ENCODE measurements around the gene KLHL29.
"Not testable (repeated sequence)": the region's sequence is repeated elsewhere in the genome, so short reads cannot be mapped to it uniquely, and the experiment has no call there.

KLHL29 gene

GRCh38 chr2:23384551-23385343, at the start of gene KLHL29:
KLHL29 (plus strand) TSS chr2:23385179; CDS start chr2:23562197, 177,018 bp downstream.
- DNase-seq (ENCODE audit: low read depth in 2 of 2), result peak; percentile 66

GRCh38 chr2:23335550-23335949, 49.4 kb upstream of the KLHL29 start:
- DNase-seq (ENCODE audit: low read depth in 2 of 2), result no peak

- no peak for DNase-seq (ENCODE audit: low read depth in 2 of 2)
Observed at GRCh38 chr2:23342075-23342474, 42.9 kb upstream of the KLHL29 start.

GRCh38 chr2:23346029-23346428, 39.0 kb upstream of the KLHL29 start:
- DNase-seq (ENCODE audit: low read depth in 2 of 2), result no peak

- DNase-seq (ENCODE audit: low read depth in 2 of 2), result no peak
Observed at GRCh38 chr2:23346781-23347180, 38.2 kb upstream of the KLHL29 start.

GRCh38 chr2:23347471-23348092, 37.4 kb upstream of the KLHL29 start:
- DNase-seq (ENCODE audit: low read depth in 2 of 2), result no peak

- DNase-seq (ENCODE audit: low read depth in 2 of 2), result not testable (repeated sequence)
Observed at GRCh38 chr2:23348093-23348481, 36.9 kb upstream of the KLHL29 start.

- DNase-seq (ENCODE audit: low read depth in 2 of 2), result no peak
Observed at GRCh38 chr2:23349508-23349907, 35.5 kb upstream of the KLHL29 start.

GRCh38 chr2:23350041-23350791, 34.8 kb upstream of the KLHL29 start:
- DNase-seq (ENCODE audit: low read depth in 2 of 2), result no peak

- no peak for DNase-seq (ENCODE audit: low read depth in 2 of 2)
Observed at GRCh38 chr2:23350792-23351355, 34.1 kb upstream of the KLHL29 start.

- peak; percentile 46 to 62 for DNase-seq (ENCODE audit: low read depth in 2 of 2)
Observed at GRCh38 chr2:23351388-23352141, 33.4 kb upstream of the KLHL29 start.

GRCh38 chr2:23354554-23354953, 30.4 kb upstream of the KLHL29 start:
- no peak for DNase-seq (ENCODE audit: low read depth in 2 of 2)

GRCh38 chr2:23355001-23355400, 30.0 kb upstream of the KLHL29 start:
- DNase-seq (ENCODE audit: low read depth in 2 of 2), result no peak

- DNase-seq (ENCODE audit: low read depth in 2 of 2), result no peak
Observed at GRCh38 chr2:23356711-23357110, 28.3 kb upstream of the KLHL29 start.

- no peak for DNase-seq (ENCODE audit: low read depth in 2 of 2)
Observed at GRCh38 chr2:23359631-23360567, 25.1 kb upstream of the KLHL29 start.

- no peak for DNase-seq (ENCODE audit: low read depth in 2 of 2)
Observed at GRCh38 chr2:23360571-23361125, 24.3 kb upstream of the KLHL29 start.

GRCh38 chr2:23361152-23361551, 23.8 kb upstream of the KLHL29 start:
- no peak for DNase-seq (ENCODE audit: low read depth in 2 of 2)

- DNase-seq (ENCODE audit: low read depth in 2 of 2), result no peak
Observed at GRCh38 chr2:23363268-23363667, 21.7 kb upstream of the KLHL29 start.

GRCh38 chr2:23363831-23364230, 21.1 kb upstream of the KLHL29 start:
- DNase-seq (ENCODE audit: low read depth in 2 of 2), result no peak

GRCh38 chr2:23366720-23367119, 18.3 kb upstream of the KLHL29 start:
- no peak for DNase-seq (ENCODE audit: low read depth in 2 of 2)
